Measurements from ENCODE around the gene PNMT.

PNMT gene

GRCh38 chr17:39677072-39677471, 8.8 kb downstream of the PNMT start:
- TF ChIP-seq CEBPB (IDR thresholded peaks at IDR 0.05) = no peak
- TF ChIP-seq TCF12 (IDR thresholded peaks at IDR 0.05; ENCODE audit: low read depth) = no peak

- no peak for TF ChIP-seq USF1 (IDR thresholded peaks at IDR 0.05)
- peak; percentile 40; the same call in 1 of the 2 replicates for TF ChIP-seq TCF12 (IDR thresholded peaks at IDR 0.05; ENCODE audit: low read depth)
- TF ChIP-seq FOXM1 (IDR thresholded peaks at IDR 0.05; ENCODE audit: borderline replicate concordance, low read depth) = no peak
- TF ChIP-seq YY1 (IDR thresholded peaks at IDR 0.05; ENCODE audit: low read depth) = no peak
- peak; percentile 34; the same call in 1 of the 2 replicates for TF ChIP-seq NFIC (IDR thresholded peaks at IDR 0.05)
- no peak for TF ChIP-seq EP300 (IDR thresholded peaks at IDR 0.05; ENCODE audit: borderline replicate concordance)
- TF ChIP-seq EGR1 (IDR thresholded peaks at IDR 0.05) = no peak
- no peak for TF ChIP-seq RAD21 (IDR thresholded peaks at IDR 0.05; ENCODE audit: low read depth)
- peak; percentile 21; the same call in 1 of the 2 replicates for TF ChIP-seq TEAD4 (IDR thresholded peaks at IDR 0.05)
- TF ChIP-seq MAX (IDR thresholded peaks at IDR 0.05) = no peak
Observed at GRCh38 chr17:39677542-39678339, 9.5 kb downstream of the PNMT start.

GRCh38 chr17:39678340-39679116, 10.3 kb downstream of the PNMT start:
- TF ChIP-seq MAX (IDR thresholded peaks at IDR 0.05) = no peak
- no peak for TF ChIP-seq TAF1 (IDR thresholded peaks at IDR 0.05; ENCODE audit: low read depth)
- TF ChIP-seq NFIC (IDR thresholded peaks at IDR 0.05) = no peak
- no peak for TF ChIP-seq ZBTB7A (IDR thresholded peaks at IDR 0.05; ENCODE audit: low read depth)
- no peak for TF ChIP-seq EP300 (IDR thresholded peaks at IDR 0.05; ENCODE audit: borderline replicate concordance)
- no peak for TF ChIP-seq RAD21 (IDR thresholded peaks at IDR 0.05; ENCODE audit: low read depth)
- no peak for TF ChIP-seq YY1 (IDR thresholded peaks at IDR 0.05; ENCODE audit: low read depth)
- TF ChIP-seq USF1 (IDR thresholded peaks at IDR 0.05) = no peak
- no peak for TF ChIP-seq TEAD4 (IDR thresholded peaks at IDR 0.05)
- TF ChIP-seq CREB1 (IDR thresholded peaks at IDR 0.05; ENCODE audit: low read depth) = no peak
- TF ChIP-seq TCF12 (IDR thresholded peaks at IDR 0.05; ENCODE audit: low read depth) = no peak
- no peak for TF ChIP-seq CEBPB (IDR thresholded peaks at IDR 0.05)
- TF ChIP-seq EGR1 (IDR thresholded peaks at IDR 0.05) = no peak
- no peak for TF ChIP-seq FOXM1 (IDR thresholded peaks at IDR 0.05; ENCODE audit: borderline replicate concordance, low read depth)
- no peak for TF ChIP-seq REST (IDR thresholded peaks at IDR 0.05; ENCODE audit: low read depth)

- TF ChIP-seq MAX (IDR thresholded peaks at IDR 0.05) (no peak), TEAD4 (IDR thresholded peaks at IDR 0.05) (no peak), CEBPB (IDR thresholded peaks at IDR 0.05) (no peak), EP300 (IDR thresholded peaks at IDR 0.05; ENCODE audit: borderline replicate concordance) (no peak), TCF12 (IDR thresholded peaks at IDR 0.05; ENCODE audit: low read depth) (no peak), TAF1 (IDR thresholded peaks at IDR 0.05; ENCODE audit: low read depth) (no peak), ZBTB7A (IDR thresholded peaks at IDR 0.05; ENCODE audit: low read depth) (no peak), EGR1 (IDR thresholded peaks at IDR 0.05) (no peak), RAD21 (IDR thresholded peaks at IDR 0.05; ENCODE audit: low read depth) (no peak), NFIC (IDR thresholded peaks at IDR 0.05) (no peak), CREB1 (IDR thresholded peaks at IDR 0.05; ENCODE audit: low read depth) (no peak), FOXM1 (IDR thresholded peaks at IDR 0.05; ENCODE audit: borderline replicate concordance, low read depth) (no peak), REST (IDR thresholded peaks at IDR 0.05; ENCODE audit: low read depth) (no peak), USF1 (IDR thresholded peaks at IDR 0.05) (no peak), YY1 (IDR thresholded peaks at IDR 0.05; ENCODE audit: low read depth) (no peak)
Observed at GRCh38 chr17:39679521-39680192, 11.4 kb downstream of the PNMT start.
